ENCODE measurements around the gene PTRHD1. TPM values are rescaled to one million over a fixed set of nuclear protein-coding genes. Genes with fewer than 3 reads are reported as not detected.

PTRHD1 gene
- total and polyA plus RNA-seq, 2 donors from 2014 or later, result 21.7 to 56.4 TPM

- Histone ChIP-seq H3K9ac (ENCODE audit: low read length in 3 of 3) (no peak overlapping the region), H3K27me3 (ENCODE audit: control insufficient read depth, insufficient read depth, low read length) (no peaks in the 10 kb centered on the region), H3K27ac (ENCODE audit: low read depth in 2 of 2, low read length in 2 of 2) (no peak overlapping the region), H3K4me3 (ENCODE audit: low read length in 3 of 3) (no peak overlapping the region), H3K4me1 (ENCODE audit: control insufficient read depth in 2 of 3, insufficient read depth in 2 of 3, low read depth in 1 of 3, low read length in 3 of 3) (no peaks in the 10 kb centered on the region), H3K9me3 (ENCODE audit: control insufficient read depth in 2 of 3, insufficient read depth in 1 of 3, low read length in 3 of 3) (no peaks in the 10 kb centered on the region), H3K36me3 (ENCODE audit: control insufficient read depth in 2 of 3, insufficient read depth in 3 of 3, low read length in 3 of 3) (peaks cover 2 to 14% (median 12%) of the 10 kb centered on the region in 3 donors)
- FAIRE-seq, result no peak
- no peak for TF ChIP-seq CTCF (IDR thresholded peaks at IDR 0.05; ENCODE audit: borderline replicate concordance, extremely low read depth, insufficient read depth)
- intact Hi-C loops (cut with DNase I), result no loop called here
- DNase-seq, result no peak
Observed at GRCh38 chr2:24745825-24746224, 47.4 kb downstream of the PTRHD1 start.

- H3K36me3 ChIP-seq (ENCODE audit: control insufficient read depth in 2 of 3, insufficient read depth in 3 of 3, low read length in 3 of 3), result peaks cover 2 to 16% (median 14%) of the 10 kb centered on the region in 3 donors
- no peak overlapping the region for H3K9ac ChIP-seq (ENCODE audit: low read length in 3 of 3)
- TF ChIP-seq CTCF (IDR thresholded peaks at IDR 0.05; ENCODE audit: borderline replicate concordance, extremely low read depth, insufficient read depth), result no peak
- no peak overlapping the region for H3K4me3 ChIP-seq (ENCODE audit: low read length in 3 of 3)
- H3K27ac ChIP-seq (ENCODE audit: low read depth in 2 of 2, low read length in 2 of 2), result no peak overlapping the region
- no peaks in the 10 kb centered on the region for H3K9me3 ChIP-seq (ENCODE audit: control insufficient read depth in 2 of 3, insufficient read depth in 1 of 3, low read length in 3 of 3)
- no peak for FAIRE-seq
- H3K4me1 ChIP-seq (ENCODE audit: control insufficient read depth in 2 of 3, insufficient read depth in 2 of 3, low read depth in 1 of 3, low read length in 3 of 3), result no peaks in the 10 kb centered on the region
- intact Hi-C loops (cut with DNase I), result no loop called here
- no peaks in the 10 kb centered on the region for H3K27me3 ChIP-seq (ENCODE audit: control insufficient read depth, insufficient read depth, low read length)
- no peak for DNase-seq
Observed at GRCh38 chr2:24744356-24744755, 48.8 kb downstream of the PTRHD1 start.

- intact Hi-C loops (cut with DNase I), result no loop called here
- no peak overlapping the region for H3K27ac ChIP-seq (ENCODE audit: low read depth in 2 of 2, low read length in 2 of 2)
- no peaks in the 10 kb centered on the region for H3K9me3 ChIP-seq (ENCODE audit: control insufficient read depth in 2 of 3, insufficient read depth in 1 of 3, low read length in 3 of 3)
- H3K4me3 ChIP-seq (ENCODE audit: low read length in 3 of 3), result no peak overlapping the region
- H3K36me3 ChIP-seq (ENCODE audit: control insufficient read depth in 2 of 3, insufficient read depth in 3 of 3, low read length in 3 of 3), result peaks cover 2 to 16% (median 14%) of the 10 kb centered on the region in 3 donors
- no peaks in the 10 kb centered on the region for H3K4me1 ChIP-seq (ENCODE audit: control insufficient read depth in 2 of 3, insufficient read depth in 2 of 3, low read depth in 1 of 3, low read length in 3 of 3)
- no peak overlapping the region for H3K9ac ChIP-seq (ENCODE audit: low read length in 3 of 3)
- DNase-seq (no peak), FAIRE-seq (no peak)
- H3K27me3 ChIP-seq (ENCODE audit: control insufficient read depth, insufficient read depth, low read length), result no peaks in the 10 kb centered on the region
- TF ChIP-seq CTCF (IDR thresholded peaks at IDR 0.05; ENCODE audit: borderline replicate concordance, extremely low read depth, insufficient read depth), result no peak
Observed at GRCh38 chr2:24743924-24744323, 49.3 kb downstream of the PTRHD1 start.

GRCh38 chr2:24742730-24743129 lies 50.5 kb downstream of the PTRHD1 start:
- intact Hi-C loops (cut with DNase I), result no loop called here
- DNase-seq (no peak), FAIRE-seq (no peak)
- Histone ChIP-seq H3K9ac (ENCODE audit: low read length in 3 of 3) (no peak overlapping the region), H3K4me3 (ENCODE audit: low read length in 3 of 3) (no peak overlapping the region), H3K27ac (ENCODE audit: low read depth in 2 of 2, low read length in 2 of 2) (no peak overlapping the region), H3K4me1 (ENCODE audit: control insufficient read depth in 2 of 3, insufficient read depth in 2 of 3, low read depth in 1 of 3, low read length in 3 of 3) (no peaks in the 10 kb centered on the region), H3K9me3 (ENCODE audit: control insufficient read depth in 2 of 3, insufficient read depth in 1 of 3, low read length in 3 of 3) (no peaks in the 10 kb centered on the region), H3K36me3 (ENCODE audit: control insufficient read depth in 2 of 3, insufficient read depth in 3 of 3, low read length in 3 of 3) (peaks cover 2 to 16% (median 14%) of the 10 kb centered on the region in 3 donors), H3K27me3 (ENCODE audit: control insufficient read depth, insufficient read depth, low read length) (no peaks in the 10 kb centered on the region)
- no peak for TF ChIP-seq CTCF (IDR thresholded peaks at IDR 0.05; ENCODE audit: borderline replicate concordance, extremely low read depth, insufficient read depth)

Measured in kidney (tissue), 14 donors.